ENCODE results near the gene TTC24. TPM values are rescaled to one million over a fixed set of nuclear protein-coding genes. Genes with fewer than 3 reads are reported as not detected.

TTC24 gene
- total and polyA plus RNA-seq, 2 experiments from 2014 or later: not detected

DNA sequence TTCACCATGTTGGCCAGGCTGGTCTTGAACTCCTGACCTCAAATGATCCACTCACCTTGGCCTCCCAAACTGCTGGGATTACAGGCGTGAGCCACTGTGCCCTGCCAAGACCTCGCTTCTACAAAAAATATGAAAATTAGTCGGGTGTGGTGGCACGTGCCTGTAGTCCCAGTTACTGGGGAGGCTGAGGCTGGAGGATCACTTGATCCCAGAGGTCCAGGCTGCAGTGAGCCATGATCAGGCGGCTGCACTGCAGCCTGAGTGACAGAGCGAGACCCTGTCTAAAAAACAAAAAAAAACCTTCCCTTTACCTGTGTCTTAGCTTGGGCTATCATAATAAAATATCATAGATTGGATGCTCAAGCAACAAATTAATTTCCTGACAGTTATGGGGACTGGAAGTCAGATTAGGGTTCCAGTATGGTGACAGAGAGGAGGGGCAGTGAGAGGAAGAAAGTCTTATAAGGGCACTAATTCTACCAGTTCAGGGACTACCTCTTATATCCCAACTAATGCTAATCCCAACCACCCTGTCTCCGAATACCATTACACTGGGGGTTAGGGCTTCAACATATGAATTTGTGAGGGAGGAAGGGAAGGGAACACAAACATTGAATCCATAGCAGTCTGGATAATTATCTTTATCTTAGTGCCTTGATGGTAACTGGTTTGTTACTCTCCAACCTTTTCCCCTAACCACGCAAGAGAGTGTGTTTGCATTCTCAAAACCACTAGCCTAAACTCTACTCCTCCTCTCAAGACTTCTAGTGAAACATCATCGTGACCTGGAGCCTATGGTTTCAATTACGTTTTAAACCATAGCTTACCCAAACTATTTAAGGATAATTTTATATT lies 11.0 kb downstream of the TTC24 start (continued):
- TF ChIP-seq, protein P1, sequence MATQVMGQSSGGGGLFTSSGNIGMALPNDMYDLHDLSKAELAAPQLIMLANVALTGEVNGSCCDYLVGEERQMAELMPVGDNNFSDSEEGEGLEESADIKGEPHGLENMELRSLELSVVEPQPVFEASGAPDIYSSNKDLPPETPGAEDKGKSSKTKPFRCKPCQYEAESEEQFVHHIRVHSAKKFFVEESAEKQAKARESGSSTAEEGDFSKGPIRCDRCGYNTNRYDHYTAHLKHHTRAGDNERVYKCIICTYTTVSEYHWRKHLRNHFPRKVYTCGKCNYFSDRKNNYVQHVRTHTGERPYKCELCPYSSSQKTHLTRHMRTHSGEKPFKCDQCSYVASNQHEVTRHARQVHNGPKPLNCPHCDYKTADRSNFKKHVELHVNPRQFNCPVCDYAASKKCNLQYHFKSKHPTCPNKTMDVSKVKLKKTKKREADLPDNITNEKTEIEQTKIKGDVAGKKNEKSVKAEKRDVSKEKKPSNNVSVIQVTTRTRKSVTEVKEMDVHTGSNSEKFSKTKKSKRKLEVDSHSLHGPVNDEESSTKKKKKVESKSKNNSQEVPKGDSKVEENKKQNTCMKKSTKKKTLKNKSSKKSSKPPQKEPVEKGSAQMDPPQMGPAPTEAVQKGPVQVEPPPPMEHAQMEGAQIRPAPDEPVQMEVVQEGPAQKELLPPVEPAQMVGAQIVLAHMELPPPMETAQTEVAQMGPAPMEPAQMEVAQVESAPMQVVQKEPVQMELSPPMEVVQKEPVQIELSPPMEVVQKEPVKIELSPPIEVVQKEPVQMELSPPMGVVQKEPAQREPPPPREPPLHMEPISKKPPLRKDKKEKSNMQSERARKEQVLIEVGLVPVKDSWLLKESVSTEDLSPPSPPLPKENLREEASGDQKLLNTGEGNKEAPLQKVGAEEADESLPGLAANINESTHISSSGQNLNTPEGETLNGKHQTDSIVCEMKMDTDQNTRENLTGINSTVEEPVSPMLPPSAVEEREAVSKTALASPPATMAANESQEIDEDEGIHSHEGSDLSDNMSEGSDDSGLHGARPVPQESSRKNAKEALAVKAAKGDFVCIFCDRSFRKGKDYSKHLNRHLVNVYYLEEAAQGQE (IDR thresholded peaks at IDR 0.05; ENCODE audit: unreplicated experiment): no peak
- TF ChIP-seq, protein P2, sequence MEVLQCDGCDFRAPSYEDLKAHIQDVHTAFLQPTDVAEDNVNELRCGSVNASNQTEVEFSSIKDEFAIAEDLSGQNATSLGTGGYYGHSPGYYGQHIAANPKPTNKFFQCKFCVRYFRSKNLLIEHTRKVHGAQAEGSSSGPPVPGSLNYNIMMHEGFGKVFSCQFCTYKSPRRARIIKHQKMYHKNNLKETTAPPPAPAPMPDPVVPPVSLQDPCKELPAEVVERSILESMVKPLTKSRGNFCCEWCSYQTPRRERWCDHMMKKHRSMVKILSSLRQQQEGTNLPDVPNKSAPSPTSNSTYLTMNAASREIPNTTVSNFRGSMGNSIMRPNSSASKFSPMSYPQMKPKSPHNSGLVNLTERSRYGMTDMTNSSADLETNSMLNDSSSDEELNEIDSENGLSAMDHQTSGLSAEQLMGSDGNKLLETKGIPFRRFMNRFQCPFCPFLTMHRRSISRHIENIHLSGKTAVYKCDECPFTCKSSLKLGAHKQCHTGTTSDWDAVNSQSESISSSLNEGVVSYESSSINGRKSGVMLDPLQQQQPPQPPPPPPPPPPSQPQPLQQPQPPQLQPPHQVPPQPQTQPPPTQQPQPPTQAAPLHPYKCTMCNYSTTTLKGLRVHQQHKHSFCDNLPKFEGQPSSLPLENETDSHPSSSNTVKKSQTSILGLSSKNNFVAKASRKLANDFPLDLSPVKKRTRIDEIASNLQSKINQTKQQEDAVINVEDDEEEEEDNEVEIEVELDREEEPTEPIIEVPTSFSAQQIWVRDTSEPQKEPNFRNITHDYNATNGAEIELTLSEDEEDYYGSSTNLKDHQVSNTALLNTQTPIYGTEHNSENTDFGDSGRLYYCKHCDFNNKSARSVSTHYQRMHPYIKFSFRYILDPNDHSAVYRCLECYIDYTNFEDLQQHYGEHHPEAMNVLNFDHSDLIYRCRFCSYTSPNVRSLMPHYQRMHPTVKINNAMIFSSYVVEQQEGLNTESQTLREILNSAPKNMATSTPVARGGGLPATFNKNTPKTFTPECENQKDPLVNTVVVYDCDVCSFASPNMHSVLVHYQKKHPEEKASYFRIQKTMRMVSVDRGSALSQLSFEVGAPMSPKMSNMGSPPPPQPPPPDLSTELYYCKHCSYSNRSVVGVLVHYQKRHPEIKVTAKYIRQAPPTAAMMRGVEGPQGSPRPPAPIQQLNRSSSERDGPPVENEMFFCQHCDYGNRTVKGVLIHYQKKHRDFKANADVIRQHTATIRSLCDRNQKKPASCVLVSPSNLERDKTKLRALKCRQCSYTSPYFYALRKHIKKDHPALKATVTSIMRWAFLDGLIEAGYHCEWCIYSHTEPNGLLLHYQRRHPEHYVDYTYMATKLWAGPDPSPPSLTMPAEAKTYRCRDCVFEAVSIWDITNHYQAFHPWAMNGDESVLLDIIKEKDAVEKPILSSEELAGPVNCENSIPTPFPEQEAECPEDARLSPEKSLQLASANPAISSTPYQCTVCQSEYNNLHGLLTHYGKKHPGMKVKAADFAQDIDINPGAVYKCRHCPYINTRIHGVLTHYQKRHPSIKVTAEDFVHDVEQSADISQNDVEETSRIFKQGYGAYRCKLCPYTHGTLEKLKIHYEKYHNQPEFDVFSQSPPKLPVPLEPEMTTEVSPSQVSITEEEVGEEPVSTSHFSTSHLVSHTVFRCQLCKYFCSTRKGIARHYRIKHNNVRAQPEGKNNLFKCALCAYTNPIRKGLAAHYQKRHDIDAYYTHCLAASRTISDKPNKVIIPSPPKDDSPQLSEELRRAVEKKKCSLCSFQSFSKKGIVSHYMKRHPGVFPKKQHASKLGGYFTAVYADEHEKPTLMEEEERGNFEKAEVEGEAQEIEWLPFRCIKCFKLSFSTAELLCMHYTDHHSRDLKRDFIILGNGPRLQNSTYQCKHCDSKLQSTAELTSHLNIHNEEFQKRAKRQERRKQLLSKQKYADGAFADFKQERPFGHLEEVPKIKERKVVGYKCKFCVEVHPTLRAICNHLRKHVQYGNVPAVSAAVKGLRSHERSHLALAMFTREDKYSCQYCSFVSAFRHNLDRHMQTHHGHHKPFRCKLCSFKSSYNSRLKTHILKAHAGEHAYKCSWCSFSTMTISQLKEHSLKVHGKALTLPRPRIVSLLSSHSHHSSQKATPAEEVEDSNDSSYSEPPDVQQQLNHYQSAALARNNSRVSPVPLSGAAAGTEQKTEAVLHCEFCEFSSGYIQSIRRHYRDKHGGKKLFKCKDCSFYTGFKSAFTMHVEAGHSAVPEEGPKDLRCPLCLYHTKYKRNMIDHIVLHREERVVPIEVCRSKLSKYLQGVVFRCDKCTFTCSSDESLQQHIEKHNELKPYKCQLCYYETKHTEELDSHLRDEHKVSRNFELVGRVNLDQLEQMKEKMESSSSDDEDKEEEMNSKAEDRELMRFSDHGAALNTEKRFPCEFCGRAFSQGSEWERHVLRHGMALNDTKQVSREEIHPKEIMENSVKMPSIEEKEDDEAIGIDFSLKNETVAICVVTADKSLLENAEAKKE (CRISPR knock-in tag; IDR thresholded peaks at IDR 0.05): no peak
- TF ChIP-seq ZNF114 (CRISPR knock-in tag; IDR thresholded peaks at IDR 0.05): no peak

DNA sequence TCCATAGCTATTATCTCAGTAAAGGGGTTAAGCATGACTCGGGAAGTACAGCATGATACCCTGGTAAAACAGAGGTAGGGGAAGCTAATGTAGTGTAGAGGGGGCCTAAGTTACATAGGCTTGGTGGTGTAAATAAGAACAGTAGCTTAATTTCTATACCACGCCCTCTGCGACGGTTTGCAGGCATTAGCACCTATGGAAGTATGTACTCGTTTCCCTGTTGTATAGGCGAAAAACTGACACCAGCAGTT lies 11.6 kb downstream of the TTC24 start:
- H3K4me2 ChIP-seq: peak overlapping the region; percentile 80
- peak overlapping the region; percentile 95 for H3K4me3 ChIP-seq
- Mint-ChIP-seq H3K36me3 (ENCODE audit: low read depth) (peaks cover 36% of the 10 kb centered on the region), H3K27ac (peak overlapping the region; percentile 95), H3K9me3 (no peaks in the 10 kb centered on the region), H3K4me3 (peak overlapping the region; percentile 82), H3K27me3 (ENCODE audit: insufficient read depth, low read depth, poor library complexity) (peaks cover 4% of the 10 kb centered on the region), H3K4me1 (peaks cover 17% of the 10 kb centered on the region)
- H3K36me3 ChIP-seq (ENCODE audit: insufficient read depth): peaks cover 5% of the 10 kb centered on the region
- H4K20me1 ChIP-seq (replicated peaks; ENCODE audit: insufficient read depth): peaks cover 12% of the 10 kb centered on the region; the same call in 1 of the 2 replicates
- no peaks in the 10 kb centered on the region for H3K9me2 ChIP-seq (ENCODE audit: insufficient read depth)
- H3F3A ChIP-seq (replicated peaks; ENCODE audit: low read depth): peaks cover 24% of the 10 kb centered on the region
- DNase-seq (ENCODE audit: low spot score): peak; percentile 46
- peak overlapping the region; percentile 83 for H2AFZ ChIP-seq
- peak; percentile 18 for ATAC-seq
- H3K27me3 ChIP-seq (ENCODE audit: insufficient read depth): no peaks in the 10 kb centered on the region
- no peaks in the 10 kb centered on the region for H3K79me2 ChIP-seq (replicated peaks; ENCODE audit: insufficient read depth)
- H3K4me1 ChIP-seq (ENCODE audit: insufficient read depth): peaks cover 8% of the 10 kb centered on the region; the same call in 1 of the 2 replicates
- H3K27ac ChIP-seq (ENCODE audit: low read depth): peak overlapping the region; percentile 80; the same call in 1 of the 2 replicates
- TF ChIP-seq EZH2phosphoT487 (IDR thresholded peaks at IDR 0.05; ENCODE audit: unreplicated experiment) (no peak), ZNF331 (CRISPR knock-in tag; IDR thresholded peaks at IDR 0.05; ENCODE audit: low read depth) (no peak), POLR2AphosphoS5 (IDR thresholded peaks at IDR 0.05; ENCODE audit: low read depth) (no peak), NANOG (IDR thresholded peaks at IDR 0.05; ENCODE audit: borderline replicate concordance) (no peak), JUNB (IDR thresholded peaks at IDR 0.05; ENCODE audit: unreplicated experiment) (no peak)
- TF ChIP-seq, protein P3, sequence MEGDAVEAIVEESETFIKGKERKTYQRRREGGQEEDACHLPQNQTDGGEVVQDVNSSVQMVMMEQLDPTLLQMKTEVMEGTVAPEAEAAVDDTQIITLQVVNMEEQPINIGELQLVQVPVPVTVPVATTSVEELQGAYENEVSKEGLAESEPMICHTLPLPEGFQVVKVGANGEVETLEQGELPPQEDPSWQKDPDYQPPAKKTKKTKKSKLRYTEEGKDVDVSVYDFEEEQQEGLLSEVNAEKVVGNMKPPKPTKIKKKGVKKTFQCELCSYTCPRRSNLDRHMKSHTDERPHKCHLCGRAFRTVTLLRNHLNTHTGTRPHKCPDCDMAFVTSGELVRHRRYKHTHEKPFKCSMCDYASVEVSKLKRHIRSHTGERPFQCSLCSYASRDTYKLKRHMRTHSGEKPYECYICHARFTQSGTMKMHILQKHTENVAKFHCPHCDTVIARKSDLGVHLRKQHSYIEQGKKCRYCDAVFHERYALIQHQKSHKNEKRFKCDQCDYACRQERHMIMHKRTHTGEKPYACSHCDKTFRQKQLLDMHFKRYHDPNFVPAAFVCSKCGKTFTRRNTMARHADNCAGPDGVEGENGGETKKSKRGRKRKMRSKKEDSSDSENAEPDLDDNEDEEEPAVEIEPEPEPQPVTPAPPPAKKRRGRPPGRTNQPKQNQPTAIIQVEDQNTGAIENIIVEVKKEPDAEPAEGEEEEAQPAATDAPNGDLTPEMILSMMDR (conservative IDR thresholded peaks at IDR 0.05; ENCODE audit: low read depth in 2 of 2): no peak
- TF ChIP-seq, protein P1 (IDR thresholded peaks at IDR 0.05; ENCODE audit: unreplicated experiment): no peak
